ENCODE results near the gene ATL1.

- TF ChIP-seq CTCF (conservative IDR thresholded peaks at IDR 0.05; ENCODE audit: low read length) (no peak), EZH2phosphoT487 (IDR thresholded peaks at IDR 0.05; ENCODE audit: borderline replicate concordance) (no peak)
These were observed 52.9 kb downstream of the ATL1 start for GRCh38 chr14:50612806-50613205.
